Midbrain (tissue), 1 donor: ENCODE measurements around the gene SHISAL1.
A peak's percentile ranks its signal among the peaks of the same experiment; 100 is the strongest.

Source experiments
- DNase-seq: peaks from one replicate; lab custom pipeline; 2025; lab: John Stamatoyannopoulos, UW

The SHISAL1 gene

DNA sequence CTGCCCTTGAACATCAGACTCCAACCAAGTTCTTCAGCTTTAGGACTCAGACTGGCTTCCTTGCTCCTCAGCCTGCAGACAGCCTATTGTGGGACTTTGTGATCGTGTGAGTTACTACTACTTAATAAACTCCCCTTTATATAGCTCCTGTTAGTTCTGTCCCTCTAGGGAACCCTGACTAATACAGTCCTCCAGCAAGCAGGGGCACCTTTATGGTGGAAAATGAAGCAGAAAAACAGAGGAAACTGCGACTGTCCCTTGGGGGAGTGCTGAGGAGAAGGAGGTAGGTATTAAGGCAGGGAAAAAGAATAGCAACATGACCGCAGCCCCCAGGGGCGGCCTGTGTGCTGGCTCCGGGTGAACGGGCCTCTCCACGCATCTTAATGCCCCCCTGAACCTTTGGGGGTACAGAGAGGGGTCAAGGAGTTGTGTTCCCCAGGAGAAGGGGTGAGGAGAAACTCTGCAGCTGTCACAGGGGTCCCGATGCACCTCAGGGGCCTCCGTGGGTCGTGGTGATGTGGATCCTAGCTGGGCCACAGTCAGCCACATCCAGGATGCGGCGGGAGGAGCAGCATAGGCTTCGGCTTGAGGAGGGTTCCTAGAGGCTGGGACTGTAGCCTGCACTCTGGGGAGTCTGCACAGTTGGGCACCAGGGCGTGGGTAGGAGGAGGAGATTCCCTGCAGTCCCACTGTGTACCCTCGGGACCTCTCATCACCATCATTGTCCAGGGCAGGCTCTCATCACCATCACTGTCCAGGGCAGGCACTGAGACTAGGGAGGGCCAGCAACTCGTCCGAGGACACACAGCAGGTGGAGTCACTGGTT is 34.3 kb downstream of the SHISAL1 start:
- no peak for DNase-seq

- no peak for DNase-seq
Measured at GRCh38 chr22:44277386-44278135, 35.2 kb downstream of the SHISAL1 start.

- no peak for DNase-seq
Measured at GRCh38 chr22:44276706-44277356, 35.9 kb downstream of the SHISAL1 start.

DNA sequence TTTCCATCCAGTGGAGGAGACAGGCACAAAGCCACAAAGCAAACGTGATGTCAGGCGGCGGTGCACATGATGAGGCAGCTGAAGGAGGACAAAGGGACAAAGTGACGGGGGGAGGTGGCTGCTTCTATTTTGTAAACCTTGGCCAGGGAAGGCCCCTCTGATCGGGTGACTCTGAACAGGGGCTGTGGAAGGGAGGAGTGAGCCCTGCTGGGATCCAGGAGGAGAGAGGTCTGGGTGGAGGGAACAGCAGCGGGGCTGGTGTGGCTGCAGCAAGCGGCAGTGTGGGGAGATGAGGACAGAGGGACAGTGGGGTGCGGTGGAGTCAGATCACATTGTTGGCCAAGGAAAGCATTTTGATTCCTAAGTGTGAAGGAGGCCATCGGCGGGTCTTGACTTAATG is 36.7 kb downstream of the SHISAL1 start:
- DNase-seq = no peak

DNA sequence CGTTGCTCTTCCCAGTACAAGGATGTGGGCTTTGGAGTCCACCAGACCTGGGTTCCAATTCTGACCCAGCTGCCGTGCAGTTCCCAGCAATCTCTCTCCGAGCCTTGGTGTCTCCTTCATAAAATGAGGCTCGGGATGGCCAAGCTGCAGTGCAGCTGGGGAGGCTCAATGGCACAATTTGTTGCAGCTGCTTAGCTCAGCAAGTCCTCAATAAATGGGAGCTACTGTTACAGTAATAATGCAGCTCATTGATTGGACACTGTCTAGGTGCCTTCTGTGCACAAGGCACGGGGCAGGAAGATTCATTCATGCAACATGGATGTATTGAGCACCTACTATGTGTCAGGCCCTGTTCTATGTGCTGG is 37.1 kb downstream of the SHISAL1 start:
- no peak for DNase-seq

GRCh38 chr22:44274918-44275630 is 37.7 kb downstream of the SHISAL1 start:
- DNase-seq = no peak

- no peak for DNase-seq
Measured at GRCh38 chr22:44273175-44273574, 39.6 kb downstream of the SHISAL1 start.

DNA sequence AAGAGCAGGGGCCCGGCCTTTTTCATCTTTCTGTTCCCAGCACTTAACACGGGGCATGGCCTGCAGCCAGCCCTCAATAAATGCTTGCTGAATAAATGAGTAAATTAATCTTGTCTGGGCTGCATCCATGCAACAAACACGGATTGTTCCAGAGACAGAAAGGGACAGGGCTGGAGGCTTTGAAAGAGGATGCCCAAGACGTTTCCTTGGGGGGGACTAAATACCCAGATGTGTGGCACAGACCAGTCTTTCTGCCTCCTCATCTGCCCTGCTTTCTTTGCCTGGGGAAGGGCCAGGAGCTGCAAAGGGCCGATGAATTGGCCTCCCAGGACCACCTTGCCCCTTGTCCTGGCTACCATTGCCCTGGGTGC is 40.4 kb downstream of the SHISAL1 start:
- DNase-seq = peak; percentile 13

GRCh38 chr22:44271732-44272400 is 40.9 kb downstream of the SHISAL1 start:
- DNase-seq = no peak

- DNase-seq = no peak
Measured at GRCh38 chr22:44271010-44271500, 41.7 kb downstream of the SHISAL1 start.

DNA sequence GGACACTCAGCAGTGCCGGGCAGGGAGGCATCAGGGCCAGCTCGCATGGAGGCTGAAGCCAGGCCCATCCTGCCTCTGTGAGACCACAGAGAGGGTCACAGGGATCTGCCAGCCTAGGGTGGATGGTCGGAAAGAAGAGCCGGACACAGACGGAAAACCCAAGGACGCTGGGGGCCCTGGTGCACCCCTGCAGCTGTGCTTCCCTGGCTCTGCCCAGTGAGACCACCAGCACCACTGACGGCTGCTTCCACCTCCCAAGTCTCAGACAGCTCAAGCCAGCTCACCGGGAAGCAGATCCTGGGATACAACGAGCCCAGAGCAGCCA is 42.2 kb downstream of the SHISAL1 start:
- DNase-seq = no peak

DNA sequence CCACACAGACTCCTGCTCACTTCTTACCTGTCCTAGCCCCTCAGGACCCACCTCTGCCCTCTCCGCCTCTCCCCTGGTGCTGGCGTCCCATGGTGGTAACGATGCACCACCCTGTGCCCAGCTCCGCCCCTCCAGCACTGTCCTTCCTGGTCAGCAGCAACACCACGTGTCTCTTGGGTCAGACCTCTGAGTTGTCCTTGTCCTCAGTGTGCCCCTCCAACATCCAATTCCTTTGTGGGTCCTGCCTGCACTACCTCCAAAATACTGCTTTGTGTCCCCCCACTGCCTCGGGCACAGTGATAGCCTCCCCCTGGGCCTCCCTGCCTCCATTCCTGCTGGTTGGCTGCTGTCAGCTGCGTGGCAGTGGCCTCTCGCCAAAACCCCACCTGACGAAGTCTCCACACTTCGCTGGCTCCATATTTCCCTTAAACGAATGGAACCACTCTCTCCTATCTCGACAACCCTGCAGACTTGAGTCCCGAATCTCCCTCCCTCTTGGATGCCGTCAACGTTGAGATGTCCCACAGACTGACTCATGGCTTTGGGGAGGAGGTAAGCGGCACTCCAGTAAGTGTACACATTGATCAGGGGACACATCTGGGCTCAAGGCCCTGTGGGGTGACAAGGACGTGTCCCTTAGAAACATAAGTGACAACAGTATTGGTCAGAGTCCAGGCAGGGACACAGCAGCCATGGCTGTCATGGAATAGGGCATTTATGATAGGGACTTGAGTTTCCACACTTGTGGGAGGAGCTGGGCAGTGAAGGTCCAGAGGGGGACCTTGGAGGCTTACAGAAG is 42.8 kb downstream of the SHISAL1 start:
- DNase-seq = no peak

GRCh38 chr22:44269117-44269498 is 43.6 kb downstream of the SHISAL1 start:
- DNase-seq = no peak

- DNase-seq = no peak
Measured at GRCh38 chr22:44268431-44269116, 44.2 kb downstream of the SHISAL1 start.

DNA sequence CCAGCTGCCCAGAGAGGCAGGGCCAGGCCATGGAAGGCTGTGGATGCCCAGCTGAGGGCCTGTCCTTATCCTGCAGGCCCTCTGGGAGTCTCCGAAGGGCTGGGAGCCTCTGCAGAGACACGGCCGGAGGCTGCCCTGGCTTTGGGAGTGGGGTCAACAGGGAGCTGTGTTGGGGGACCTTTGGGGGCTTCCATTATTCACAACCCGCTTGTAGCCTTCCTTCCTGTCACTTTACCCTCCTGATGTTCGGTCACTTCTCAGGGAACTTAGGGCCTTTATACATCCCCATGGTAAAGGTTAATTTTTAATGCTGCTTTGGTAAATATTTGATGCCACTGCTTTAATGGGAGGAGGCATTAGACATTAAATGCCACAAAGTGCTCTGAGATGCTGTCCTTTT is 44.9 kb downstream of the SHISAL1 start:
- DNase-seq = no peak

GRCh38 chr22:44266796-44267760 is 45.7 kb downstream of the SHISAL1 start:
- no peak for DNase-seq

GRCh38 chr22:44263547-44263946 is 49.2 kb downstream of the SHISAL1 start:
- DNase-seq = no peak

GRCh38 chr22:44261861-44262595 is 50.7 kb downstream of the SHISAL1 start:
- no peak for DNase-seq
